ENCODE data around the gene MTA2.

Gene MTA2

DNA sequence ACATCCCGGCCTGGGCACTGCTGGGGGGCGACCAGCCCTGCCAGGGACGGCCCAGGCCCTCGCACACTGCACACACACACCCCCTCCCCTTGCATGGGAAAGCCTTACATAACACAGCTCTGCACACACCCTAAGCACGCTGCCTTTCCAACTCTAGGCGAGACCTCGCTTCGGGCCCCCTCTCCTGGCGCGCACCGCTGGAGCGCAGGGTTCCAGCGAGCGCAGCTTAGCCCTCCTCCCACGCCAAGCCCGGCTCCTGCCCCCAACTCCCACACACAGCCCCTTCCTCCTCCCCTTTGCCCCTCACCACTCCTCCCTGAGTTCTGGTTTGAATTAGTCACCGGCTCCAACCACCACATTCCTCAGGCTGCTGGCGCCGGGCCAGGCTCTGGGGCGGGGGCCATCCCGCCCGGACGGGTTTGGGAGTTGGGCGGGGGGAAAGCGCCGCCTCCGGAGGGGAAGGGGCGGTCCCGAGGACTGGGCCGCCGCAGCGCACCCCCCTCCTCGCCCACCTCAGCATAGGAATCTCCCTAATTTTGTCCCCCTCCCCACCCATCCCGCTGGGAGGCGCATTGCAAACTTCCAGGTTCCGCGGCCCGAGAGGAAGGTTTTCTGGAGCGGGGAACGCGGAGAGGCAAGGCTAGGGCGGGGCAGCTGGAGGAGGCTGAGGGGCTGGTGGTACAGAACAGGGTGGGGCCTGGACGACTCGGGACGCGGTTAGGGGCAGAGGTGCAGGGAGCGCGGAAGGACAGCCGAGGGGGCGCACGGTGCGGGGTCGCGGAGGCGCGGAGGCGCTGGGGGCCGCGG lies 56.0 kb downstream of the MTA2 start:
- DNase-seq, result no peak

GRCh38 chr11:62544581-62545436 lies 56.9 kb downstream of the MTA2 start:
- DNase-seq, result no peak

GRCh38 chr11:62543680-62544444 lies 57.8 kb downstream of the MTA2 start:
- no peak for DNase-seq
